KMS-11 (cell line): ENCODE data around the gene CALHM1.

Experiments
- H2AFZ ChIP-seq: fragments of 200-600 bp; sonication (generic); 2 replicates; pipeline ENCODE4 v1.6.1; 2016; ENCODE audit warnings: antibody characterized with exemption, mixed run types, low read depth
- H3K27ac ChIP-seq: fragments of 200-600 bp; sonication (generic); 2 replicates; pipeline ENCODE4 v1.6.1; 2016; ENCODE audit warnings: mild to moderate bottlenecking, mixed run types
- H3K27me3 ChIP-seq: fragments of 200-600 bp; sonication (generic); 2 replicates; pipeline ENCODE4 v1.6.1; 2017; ENCODE audit warnings: mild to moderate bottlenecking, low read depth, mixed run types, moderate library complexity; ENCODE audit not compliant: insufficient read depth
- H3K36me3 ChIP-seq: fragments of 200-600 bp; sonication (generic); 2 replicates; pipeline ENCODE4 v1.6.1; 2017; ENCODE audit warnings: mild to moderate bottlenecking, mixed run types; ENCODE audit not compliant: insufficient read depth
- H3K4me1 ChIP-seq: fragments of 200-600 bp; sonication (generic); 2 replicates; pipeline ENCODE4 v1.6.1; 2016; ENCODE audit warnings: mild to moderate bottlenecking, low read depth, mixed run types; ENCODE audit not compliant: poor library complexity, severe bottlenecking
- H3K4me2 ChIP-seq: fragments of 200-600 bp; sonication (generic); 2 replicates; pipeline ENCODE4 v1.7.0; 2016; ENCODE audit warnings: mild to moderate bottlenecking, mixed run types
- H3K4me3 ChIP-seq: fragments of 200-600 bp; sonication (generic); IDR thresholded peaks from 2 replicates; pipeline ENCODE4 v1.6.1; 2017; ENCODE audit warnings: low read depth, low read length, mixed read lengths; ENCODE audit not compliant: insufficient read depth
- H3K79me2 ChIP-seq: fragments of 200-600 bp; sonication (generic); 2 replicates; pipeline ENCODE4 v1.6.1; 2016; ENCODE audit warnings: low read depth, mixed run types; ENCODE audit not compliant: insufficient read depth
- H3K9ac ChIP-seq: fragments of 200-600 bp; sonication (generic); 2 replicates; pipeline ENCODE4 v1.6.1; 2016; ENCODE audit warnings: mild to moderate bottlenecking, mixed run types
- H4K20me1 ChIP-seq: fragments of 200-600 bp; sonication (generic); 2 replicates; pipeline ENCODE4 v1.6.1; 2016; ENCODE audit warnings: mild to moderate bottlenecking, mixed run types; ENCODE audit not compliant: insufficient read depth
- CTCF ChIP-seq: fragments of 200-600 bp; sonication (generic); conservative IDR thresholded peaks from 2 replicates; pipeline ENCODE4 v1.6.1; 2017; ENCODE audit warnings: low read depth, mild to moderate bottlenecking, antibody characterized with exemption, low read length, moderate library complexity, mixed read lengths

Gene CALHM1

DNA sequence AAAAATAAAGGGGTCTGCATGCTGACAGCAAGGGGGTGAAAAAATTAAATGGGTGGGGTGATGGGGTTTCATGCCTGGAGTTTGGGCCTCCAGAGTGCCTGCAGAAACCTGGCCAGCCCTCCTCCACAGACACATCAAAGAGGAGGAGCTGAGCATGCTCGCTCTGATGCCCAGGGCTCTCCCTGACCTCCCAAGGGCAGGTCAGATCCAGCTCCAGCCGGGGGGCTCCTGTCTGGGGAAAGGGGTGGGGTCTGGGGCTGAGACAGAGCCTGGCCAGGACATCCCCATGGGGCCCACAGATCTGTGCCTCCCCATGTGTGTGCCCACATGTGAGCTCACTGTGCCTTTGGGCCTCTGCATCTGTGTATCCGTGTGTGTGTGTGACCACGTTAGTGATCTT lies 915 bp upstream of the CALHM1 start:
- H3K4me3 ChIP-seq, result no peak overlapping the region
- H3K79me2 ChIP-seq, result no peaks in the 10 kb centered on the region
- peaks cover 21% of the 10 kb centered on the region for H3K4me1 ChIP-seq
- no peak overlapping the region for H3K4me2 ChIP-seq
- H2AFZ ChIP-seq, result peak overlapping the region; percentile 55; the same call in 1 of the 2 replicates
- no peaks in the 10 kb centered on the region for H3K36me3 ChIP-seq
- no peak for TF ChIP-seq CTCF
- no peaks in the 10 kb centered on the region for H3K27me3 ChIP-seq
- H3K9ac ChIP-seq, result no peak overlapping the region
- no peak overlapping the region for H3K27ac ChIP-seq
- no peaks in the 10 kb centered on the region for H4K20me1 ChIP-seq

DNA sequence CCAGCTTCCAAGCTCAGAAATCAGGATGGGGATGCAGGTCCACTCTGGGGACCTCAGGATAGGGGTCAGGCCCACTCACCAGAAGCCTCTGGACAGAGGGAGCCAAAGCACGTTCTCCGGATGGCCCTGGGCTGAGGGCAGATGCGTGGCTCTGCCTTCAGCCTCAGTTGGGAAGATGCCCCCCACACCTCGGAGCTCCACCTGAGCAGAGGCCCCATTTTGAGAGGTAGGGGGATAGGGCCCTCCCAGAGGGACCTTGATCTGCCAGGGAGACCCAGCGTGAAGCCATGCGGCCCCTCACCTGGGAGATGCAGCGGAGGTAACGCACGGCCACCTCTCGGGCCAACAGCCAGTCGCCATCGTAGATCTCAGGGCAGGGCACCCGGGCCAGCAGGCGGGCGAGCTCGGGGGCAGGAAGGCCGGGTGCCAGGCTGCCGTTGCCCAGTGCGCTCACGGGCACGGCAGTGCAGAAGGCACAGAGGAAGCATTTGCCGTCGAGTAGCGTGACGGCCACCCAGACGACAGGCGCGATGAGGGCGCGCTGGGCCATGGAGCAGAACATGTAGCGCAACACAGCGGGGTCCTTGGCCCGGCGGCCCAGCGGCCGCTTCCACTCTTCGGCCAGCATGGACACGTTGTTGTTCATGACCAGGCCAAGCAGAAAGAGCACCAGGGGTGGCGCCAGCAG lies 660 bp downstream of the CALHM1 start:
- no peaks in the 10 kb centered on the region for H4K20me1 ChIP-seq
- H3K9ac ChIP-seq, result no peak overlapping the region
- TF ChIP-seq CTCF, result no peak
- no peak overlapping the region for H3K27ac ChIP-seq
- peaks cover 21% of the 10 kb centered on the region for H3K4me1 ChIP-seq
- no peak overlapping the region for H2AFZ ChIP-seq
- H3K27me3 ChIP-seq, result no peaks in the 10 kb centered on the region
- H3K4me2 ChIP-seq, result no peak overlapping the region
- no peaks in the 10 kb centered on the region for H3K36me3 ChIP-seq
- no peaks in the 10 kb centered on the region for H3K79me2 ChIP-seq
- H3K4me3 ChIP-seq, result no peak overlapping the region

DNA sequence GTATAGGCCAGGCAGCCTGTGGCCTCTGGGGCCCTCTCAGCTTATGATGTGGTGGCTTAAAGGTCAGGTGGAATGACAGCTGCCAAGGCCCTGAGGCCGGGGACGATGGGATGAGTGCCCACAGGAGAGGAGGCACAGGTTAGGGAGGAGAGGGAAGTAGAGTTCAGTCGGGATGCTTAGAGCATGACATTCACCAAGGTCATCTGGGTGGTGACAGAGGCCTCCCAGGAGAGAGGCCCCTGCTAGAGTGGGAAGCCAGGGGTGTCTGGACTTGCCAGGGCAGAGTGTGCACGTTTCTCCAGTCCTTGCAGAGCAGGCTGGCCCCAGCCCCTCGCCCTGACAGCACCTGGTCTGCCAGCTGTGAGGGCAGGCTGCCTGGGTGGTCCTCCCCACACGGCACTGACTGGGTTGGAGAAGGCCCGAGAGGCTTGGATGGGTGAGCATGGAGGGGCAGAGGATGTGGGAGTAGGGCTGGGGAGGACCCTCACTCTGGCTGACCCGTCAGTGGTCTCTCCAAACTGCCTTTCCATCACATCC lies 1.5 kb downstream of the CALHM1 start:
- no peak overlapping the region for H3K9ac ChIP-seq
- H3K27ac ChIP-seq, result no peak overlapping the region

DNA sequence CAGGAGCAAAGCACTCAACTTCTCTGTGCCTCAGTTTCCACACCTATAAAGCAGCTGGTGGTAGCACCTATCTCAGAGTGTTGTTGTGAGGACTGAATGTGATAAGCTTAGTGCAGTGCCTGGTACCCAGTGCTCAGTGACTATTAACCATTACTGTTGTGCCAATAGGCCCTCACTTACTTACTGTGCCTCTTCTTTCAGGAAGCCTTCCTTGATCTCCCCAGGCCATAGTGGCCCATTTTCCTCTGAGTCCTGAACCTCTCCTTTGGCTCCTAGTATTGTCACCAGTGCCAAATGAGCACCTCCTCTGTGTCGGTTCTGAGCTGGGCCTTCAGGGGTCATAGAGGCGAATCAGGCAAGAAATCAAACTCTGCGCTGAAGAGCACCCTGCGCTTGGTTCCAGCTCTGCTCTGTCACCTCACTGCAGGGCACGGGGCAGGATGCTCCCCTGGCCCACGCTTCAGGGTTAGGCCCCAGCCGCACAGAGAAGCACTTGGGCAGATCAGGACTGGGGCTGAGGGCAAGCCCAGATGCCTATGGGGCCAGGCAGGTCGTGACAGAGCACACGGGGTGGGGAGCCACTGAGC lies 2.5 kb downstream of the CALHM1 start:
- Histone ChIP-seq H3K4me1 (peaks cover 21% of the 10 kb centered on the region), H3K27ac (no peak overlapping the region), H3K4me2 (no peak overlapping the region), H2AFZ (no peak overlapping the region), H3K36me3 (no peaks in the 10 kb centered on the region), H3K9ac (no peak overlapping the region), H3K27me3 (no peaks in the 10 kb centered on the region), H3K4me3 (no peak overlapping the region), H4K20me1 (no peaks in the 10 kb centered on the region), H3K79me2 (no peaks in the 10 kb centered on the region)
- no peak for TF ChIP-seq CTCF

More for the DNA sequence above, 1.5 kb downstream of the CALHM1 start:
- H2AFZ ChIP-seq, result no peak overlapping the region
- H4K20me1 ChIP-seq, result no peaks in the 10 kb centered on the region
- H3K4me2 ChIP-seq, result no peak overlapping the region
- no peaks in the 10 kb centered on the region for H3K79me2 ChIP-seq
- no peak overlapping the region for H3K4me3 ChIP-seq
- no peaks in the 10 kb centered on the region for H3K36me3 ChIP-seq
- TF ChIP-seq CTCF, result no peak
- no peaks in the 10 kb centered on the region for H3K27me3 ChIP-seq
- peaks cover 21% of the 10 kb centered on the region for H3K4me1 ChIP-seq
